ENCODE measurements around the gene EPHB1. TPM values are rescaled to one million over a fixed set of nuclear protein-coding genes. Genes with fewer than 3 reads are reported as not detected.
"Not testable (repeated sequence)": the region's sequence is repeated elsewhere in the genome, so short reads cannot be mapped to it uniquely, and the experiment has no call there.

The EPHB1 gene
- polyA plus RNA-seq, 1 experiment, result 0.11 TPM

DNA sequence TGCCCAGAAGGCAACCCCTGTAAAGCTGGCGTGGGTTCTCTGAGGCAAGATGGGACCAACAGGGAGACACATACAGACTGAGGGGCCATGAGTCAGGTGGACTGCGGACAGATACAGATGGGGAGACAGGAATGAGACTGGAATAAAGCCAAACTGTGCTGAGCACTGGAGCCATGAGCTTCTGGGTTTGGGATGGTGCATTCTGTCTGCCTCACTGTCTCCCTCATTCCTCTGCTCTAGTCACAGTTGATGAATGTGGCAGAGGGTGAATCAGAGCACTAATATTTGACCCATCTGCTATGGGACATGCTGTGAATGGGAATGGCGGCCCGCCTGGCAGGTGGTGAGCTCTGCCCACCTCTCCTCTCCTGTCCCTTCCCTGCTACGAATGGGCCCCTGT lies 262.9 kb downstream of the EPHB1 start:
- DNase-seq (ENCODE audit: low read depth, low spot score), result no peak
- POLR2A ChIA-PET, result no interaction called here
- no peak overlapping the region for H3K27ac ChIP-seq (ENCODE audit: low read depth, low read length)
- TF ChIP-seq, protein P1, sequence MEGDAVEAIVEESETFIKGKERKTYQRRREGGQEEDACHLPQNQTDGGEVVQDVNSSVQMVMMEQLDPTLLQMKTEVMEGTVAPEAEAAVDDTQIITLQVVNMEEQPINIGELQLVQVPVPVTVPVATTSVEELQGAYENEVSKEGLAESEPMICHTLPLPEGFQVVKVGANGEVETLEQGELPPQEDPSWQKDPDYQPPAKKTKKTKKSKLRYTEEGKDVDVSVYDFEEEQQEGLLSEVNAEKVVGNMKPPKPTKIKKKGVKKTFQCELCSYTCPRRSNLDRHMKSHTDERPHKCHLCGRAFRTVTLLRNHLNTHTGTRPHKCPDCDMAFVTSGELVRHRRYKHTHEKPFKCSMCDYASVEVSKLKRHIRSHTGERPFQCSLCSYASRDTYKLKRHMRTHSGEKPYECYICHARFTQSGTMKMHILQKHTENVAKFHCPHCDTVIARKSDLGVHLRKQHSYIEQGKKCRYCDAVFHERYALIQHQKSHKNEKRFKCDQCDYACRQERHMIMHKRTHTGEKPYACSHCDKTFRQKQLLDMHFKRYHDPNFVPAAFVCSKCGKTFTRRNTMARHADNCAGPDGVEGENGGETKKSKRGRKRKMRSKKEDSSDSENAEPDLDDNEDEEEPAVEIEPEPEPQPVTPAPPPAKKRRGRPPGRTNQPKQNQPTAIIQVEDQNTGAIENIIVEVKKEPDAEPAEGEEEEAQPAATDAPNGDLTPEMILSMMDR (IDR thresholded peaks at IDR 0.05; ENCODE audit: low read depth, low read length), result no peak
- CTCF ChIA-PET, result no interaction called here
- H3K9me3 ChIP-seq (ENCODE audit: control insufficient read depth, insufficient read depth, low read length), result no peaks in the 10 kb centered on the region
- H3K4me3 ChIP-seq (ENCODE audit: low read depth, low read length), result no peak overlapping the region
- H3K27me3 ChIP-seq (ENCODE audit: control insufficient read depth, insufficient read depth, low read length), result no peaks in the 10 kb centered on the region

DNA sequence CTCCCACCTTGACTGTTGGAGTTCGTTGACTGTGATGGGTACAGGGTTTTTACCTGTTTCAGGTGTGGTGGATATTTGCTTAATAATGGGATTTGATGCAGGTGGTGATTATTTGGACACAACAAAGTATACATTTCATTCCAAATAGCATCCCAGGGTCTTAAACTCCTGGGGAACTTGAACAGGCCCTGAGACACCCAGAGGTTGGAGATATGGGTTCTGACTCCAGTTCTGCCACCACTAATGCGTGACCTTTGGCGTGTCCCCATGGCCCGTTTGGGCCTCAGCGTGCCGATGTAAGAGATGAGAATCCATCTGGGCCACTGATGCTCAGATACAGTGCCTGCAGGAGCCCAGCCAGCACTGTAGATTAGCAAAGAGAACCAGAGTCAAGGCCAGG lies 264.5 kb downstream of the EPHB1 start:
- ChIA-PET CTCF (no interaction called here), POLR2A (no interaction called here)
- TF ChIP-seq, protein P1 (IDR thresholded peaks at IDR 0.05; ENCODE audit: low read depth, low read length), result no peak
- H3K27me3 ChIP-seq (ENCODE audit: control insufficient read depth, insufficient read depth, low read length), result no peaks in the 10 kb centered on the region
- no peak for DNase-seq (ENCODE audit: low read depth, low spot score)
- no peak overlapping the region for H3K4me3 ChIP-seq (ENCODE audit: low read depth, low read length)
- H3K9me3 ChIP-seq (ENCODE audit: control insufficient read depth, insufficient read depth, low read length), result no peaks in the 10 kb centered on the region
- no peak overlapping the region for H3K27ac ChIP-seq (ENCODE audit: low read depth, low read length)

DNA sequence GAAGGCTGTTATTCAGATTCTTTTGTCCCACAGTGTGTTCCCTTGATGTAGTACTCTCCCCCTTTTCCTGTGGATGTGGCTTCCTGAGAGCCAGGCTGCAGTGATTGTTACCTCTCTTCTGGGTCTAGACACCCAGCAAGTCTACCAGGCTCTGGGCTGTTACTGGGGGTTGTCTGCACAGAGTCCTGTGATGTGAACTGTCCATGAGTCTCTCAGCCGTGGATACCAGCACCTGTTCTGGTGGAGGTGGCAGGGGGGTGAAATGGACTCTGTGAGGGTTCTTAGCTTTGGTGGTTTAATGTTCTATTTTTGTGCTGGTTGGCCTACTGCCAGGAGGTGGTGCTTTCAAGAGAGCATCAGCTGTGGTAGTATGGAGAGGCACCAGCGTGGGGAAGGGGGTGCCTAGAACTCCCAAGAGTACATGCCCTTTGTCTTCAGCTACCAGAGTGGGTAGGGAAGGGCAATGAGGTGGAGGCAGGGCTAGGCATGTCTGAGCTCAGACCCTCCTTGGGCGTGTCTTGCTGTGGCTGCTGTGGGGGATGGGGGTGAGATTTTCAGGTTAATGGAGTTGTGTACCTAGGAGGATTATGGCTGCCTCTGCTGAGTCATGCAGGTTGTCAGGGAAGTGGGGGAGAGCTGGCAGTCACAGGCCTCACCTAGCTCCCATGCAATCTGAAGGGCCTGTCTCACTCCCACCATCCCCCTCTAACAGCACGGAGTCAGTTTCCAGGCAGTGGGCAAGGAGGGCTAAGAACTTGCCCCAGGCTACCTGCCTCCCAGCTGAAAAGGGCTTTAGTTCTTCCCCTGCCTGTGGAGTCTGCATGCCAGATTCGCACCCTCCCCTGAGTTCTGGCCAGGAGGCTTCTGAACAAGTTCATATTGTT lies 272.0 kb downstream of the EPHB1 start:
- H3K9me3 ChIP-seq (ENCODE audit: control insufficient read depth, insufficient read depth, low read length); POLR2A ChIA-PET; CTCF ChIA-PET; H3K27ac ChIP-seq (ENCODE audit: low read depth, low read length); H3K4me3 ChIP-seq (ENCODE audit: low read depth, low read length); DNase-seq (ENCODE audit: low read depth, low spot score); H3K27me3 ChIP-seq (ENCODE audit: control insufficient read depth, insufficient read depth, low read length): not testable (repeated sequence)

DNA sequence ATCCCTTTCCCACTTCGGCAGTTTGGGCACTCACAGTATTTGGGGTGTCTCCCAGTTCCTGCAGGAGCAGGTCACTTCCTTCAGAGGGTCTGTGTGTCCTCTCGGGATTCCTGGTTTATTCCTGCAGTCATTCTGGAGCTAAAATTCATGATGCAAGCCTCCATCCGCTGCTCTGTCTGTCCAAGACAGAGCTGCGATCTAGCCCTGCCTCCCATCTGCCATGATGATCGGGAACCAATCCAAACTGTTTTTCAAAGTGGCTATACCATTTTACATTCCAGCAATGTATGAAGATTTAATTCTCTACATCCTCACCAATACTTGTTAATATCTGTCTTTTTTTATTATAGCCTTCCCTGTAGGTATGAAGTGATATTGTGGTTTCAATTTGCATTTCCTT lies 273.0 kb downstream of the EPHB1 start:
- CTCF ChIA-PET, result no interaction called here
- no peak for DNase-seq (ENCODE audit: low read depth, low spot score)
- POLR2A ChIA-PET, result no interaction called here

DNA sequence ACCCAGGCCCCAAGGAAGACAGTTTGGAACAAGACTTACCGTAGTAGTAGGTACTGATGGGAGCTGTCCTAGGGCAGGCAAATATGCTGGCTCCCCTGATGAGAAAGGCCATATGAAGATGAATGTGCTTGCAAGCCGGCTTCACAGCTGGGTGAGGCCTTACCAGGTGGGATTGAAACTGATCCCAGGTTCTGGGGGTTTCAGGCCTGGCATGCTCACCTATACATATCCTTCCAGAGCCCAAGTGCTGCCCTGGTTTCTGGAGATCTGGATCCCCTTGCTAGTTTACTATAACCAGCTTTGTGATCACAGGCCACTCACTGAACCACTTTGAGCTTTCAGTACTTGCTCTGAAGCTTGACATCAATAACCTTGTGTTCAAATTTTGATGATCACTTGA lies 274.3 kb downstream of the EPHB1 start:
- H3K27me3 ChIP-seq (ENCODE audit: control insufficient read depth, insufficient read depth, low read length), result no peaks in the 10 kb centered on the region
- H3K9me3 ChIP-seq (ENCODE audit: control insufficient read depth, insufficient read depth, low read length), result no peaks in the 10 kb centered on the region
- no peak overlapping the region for H3K27ac ChIP-seq (ENCODE audit: low read depth, low read length)
- ChIA-PET POLR2A (no interaction called here), CTCF (no interaction called here)
- TF ChIP-seq, protein P1 (IDR thresholded peaks at IDR 0.05; ENCODE audit: low read depth, low read length), result no peak
- H3K4me3 ChIP-seq (ENCODE audit: low read depth, low read length), result no peak overlapping the region
- no peak for DNase-seq (ENCODE audit: low read depth, low spot score)

More for the DNA sequence above, 273.0 kb downstream of the EPHB1 start:
- Histone ChIP-seq H3K4me3 (ENCODE audit: low read depth, low read length) (no peak overlapping the region), H3K27ac (ENCODE audit: low read depth, low read length) (no peak overlapping the region), H3K27me3 (ENCODE audit: control insufficient read depth, insufficient read depth, low read length) (no peaks in the 10 kb centered on the region), H3K9me3 (ENCODE audit: control insufficient read depth, insufficient read depth, low read length) (no peaks in the 10 kb centered on the region)
- TF ChIP-seq, protein P1 (IDR thresholded peaks at IDR 0.05; ENCODE audit: low read depth, low read length), result no peak
